ENCODE results near the gene CCDC85C. TPM values are rescaled to one million over a fixed set of nuclear protein-coding genes. Genes with fewer than 3 reads are reported as not detected.

The CCDC85C gene
- total RNA-seq, 1 donor from 2014 or later = 82.2 TPM

- H3K27me3 Mint-ChIP-seq (ENCODE audit: low read depth) = no peaks in the 10 kb centered on the region
- H3K9me3 Mint-ChIP-seq = no peaks in the 10 kb centered on the region
- no peak for DNase-seq (ENCODE audit: low spot score in 2 of 2, unreplicated experiment in 2 of 2)
- TF ChIP-seq CTCF (IDR thresholded peaks at IDR 0.05; ENCODE audit: unreplicated experiment) = no peak
- peaks cover 27% of the 10 kb centered on the region for H3K36me3 Mint-ChIP-seq
- no peak overlapping the region for H3K27ac Mint-ChIP-seq
- no peaks in the 10 kb centered on the region for H3K4me1 Mint-ChIP-seq
- H3K4me3 Mint-ChIP-seq = no peak overlapping the region
These were observed 94.0 kb downstream of the CCDC85C start for GRCh38 chr14:99509871-99510555.

DNA sequence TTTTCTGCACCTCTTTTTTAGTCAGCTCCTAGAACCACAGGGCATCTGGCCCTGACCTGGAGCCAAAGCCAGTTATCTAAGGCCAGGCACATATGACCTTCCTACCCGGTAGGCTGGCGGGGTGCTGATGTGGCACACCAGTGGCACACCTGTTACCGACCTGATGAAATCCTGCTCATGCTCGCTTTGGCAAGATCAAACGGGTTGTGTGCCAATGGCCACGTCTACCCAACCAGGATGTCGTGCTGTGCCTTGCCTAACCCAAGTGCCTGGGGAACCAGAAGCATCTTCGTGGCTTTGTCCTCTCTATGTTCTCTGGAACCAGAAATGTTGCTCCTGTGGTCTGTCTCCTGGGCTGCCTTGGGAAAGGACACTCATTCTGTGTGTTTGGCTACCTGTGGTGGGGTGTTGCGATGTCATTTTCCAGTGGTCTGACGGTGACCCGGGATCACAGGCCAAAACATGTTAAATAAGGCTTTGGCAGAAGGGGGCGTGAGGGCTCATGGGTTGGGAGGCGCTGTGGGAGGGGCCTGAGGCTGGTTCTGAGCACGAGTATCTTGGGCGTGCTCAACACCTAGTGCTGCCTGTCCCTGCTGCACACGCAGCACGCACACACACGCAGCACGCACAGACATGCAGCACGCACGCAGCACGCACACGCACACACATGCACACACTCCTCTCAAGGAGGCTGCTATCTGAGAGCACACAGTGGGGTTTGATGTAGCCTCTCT, 94.9 kb downstream of the CCDC85C start:
- Mint-ChIP-seq H3K4me1 (no peaks in the 10 kb centered on the region), H3K4me3 (no peak overlapping the region), H3K27me3 (ENCODE audit: low read depth) (no peaks in the 10 kb centered on the region), H3K36me3 (peaks cover 33% of the 10 kb centered on the region), H3K9me3 (no peaks in the 10 kb centered on the region), H3K27ac (no peak overlapping the region)
- DNase-seq (ENCODE audit: low spot score in 2 of 2, unreplicated experiment in 2 of 2) = no peak
- TF ChIP-seq CTCF (IDR thresholded peaks at IDR 0.05; ENCODE audit: unreplicated experiment) = no peak

DNA sequence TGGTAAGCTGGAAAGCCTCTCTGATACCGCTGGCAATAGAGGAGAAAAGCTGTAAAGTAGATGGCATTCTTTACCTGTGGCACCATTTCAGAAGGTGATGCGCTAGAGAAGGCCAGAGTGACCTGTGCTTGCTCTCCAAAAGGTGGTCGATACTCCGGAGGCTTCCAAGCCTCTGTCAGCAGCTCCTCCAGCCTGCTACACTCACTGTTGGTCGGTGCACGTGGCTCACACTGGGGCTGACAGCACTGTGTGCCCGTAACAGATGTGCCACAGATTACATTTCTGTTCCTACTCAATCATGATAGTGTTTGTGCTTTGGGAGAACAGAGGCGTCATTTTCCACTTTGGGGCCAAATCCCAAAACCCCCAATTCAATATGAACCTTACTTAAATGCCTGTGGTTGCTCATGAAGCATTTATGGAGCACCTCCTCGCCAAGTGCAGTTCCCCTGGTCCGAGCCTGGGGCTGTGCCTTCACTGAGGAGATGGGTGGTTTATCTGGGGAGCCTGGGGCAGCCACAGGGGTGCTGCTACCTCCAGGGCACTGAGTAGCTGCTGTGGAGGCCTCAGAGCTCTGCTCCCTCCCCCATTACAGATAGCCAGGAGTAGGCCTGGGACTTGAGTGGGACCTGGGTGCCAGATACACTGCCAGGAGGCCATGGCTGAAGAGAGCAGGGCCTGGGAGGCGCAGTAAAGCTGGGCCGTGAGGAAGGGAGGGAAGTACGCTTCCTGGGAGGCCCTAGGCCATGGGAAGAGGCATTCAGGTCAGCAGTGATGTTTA, 96.0 kb downstream of the CCDC85C start:
- Mint-ChIP-seq H3K27ac (no peak overlapping the region), H3K4me3 (no peak overlapping the region), H3K27me3 (ENCODE audit: low read depth) (no peaks in the 10 kb centered on the region), H3K4me1 (no peaks in the 10 kb centered on the region), H3K9me3 (no peaks in the 10 kb centered on the region), H3K36me3 (peaks cover 42% of the 10 kb centered on the region)
- no peak for TF ChIP-seq CTCF (IDR thresholded peaks at IDR 0.05; ENCODE audit: unreplicated experiment)
- DNase-seq (ENCODE audit: low spot score in 2 of 2, unreplicated experiment in 2 of 2) = no peak

DNA sequence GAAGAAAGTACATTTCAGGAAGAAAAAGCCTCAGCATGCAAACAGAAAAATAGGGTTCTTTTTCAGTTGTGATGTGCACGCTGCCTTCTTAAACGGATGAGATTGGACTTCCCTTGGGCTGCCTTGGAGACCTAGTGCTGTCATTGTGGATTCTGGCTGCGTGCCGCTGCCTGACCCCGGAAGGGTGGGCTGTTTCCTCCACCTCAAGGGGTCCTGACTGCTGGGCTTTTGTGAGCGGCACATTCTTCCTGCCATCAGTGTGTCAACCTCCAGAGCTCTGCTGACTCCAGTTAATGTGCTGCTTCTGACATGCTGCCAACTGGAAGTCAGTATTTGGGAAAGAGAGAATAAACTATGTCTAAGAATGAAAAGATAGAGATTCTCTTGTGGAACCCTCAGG, 97.7 kb downstream of the CCDC85C start:
- peaks cover 49% of the 10 kb centered on the region for H3K36me3 Mint-ChIP-seq
- no peaks in the 10 kb centered on the region for H3K9me3 Mint-ChIP-seq
- no peak overlapping the region for H3K27ac Mint-ChIP-seq
- no peak for TF ChIP-seq CTCF (IDR thresholded peaks at IDR 0.05; ENCODE audit: unreplicated experiment)
- H3K27me3 Mint-ChIP-seq (ENCODE audit: low read depth) = no peaks in the 10 kb centered on the region
- no peak overlapping the region for H3K4me3 Mint-ChIP-seq
- DNase-seq (ENCODE audit: low spot score in 2 of 2, unreplicated experiment in 2 of 2) = no peak
- H3K4me1 Mint-ChIP-seq = no peaks in the 10 kb centered on the region

GRCh38 chr14:99505089-99505488, 98.9 kb downstream of the CCDC85C start:
- TF ChIP-seq CTCF (IDR thresholded peaks at IDR 0.05; ENCODE audit: unreplicated experiment) = no peak
- Mint-ChIP-seq H3K4me3 (no peak overlapping the region), H3K9me3 (no peaks in the 10 kb centered on the region), H3K4me1 (no peaks in the 10 kb centered on the region), H3K36me3 (peaks cover 54% of the 10 kb centered on the region), H3K27me3 (ENCODE audit: low read depth) (no peaks in the 10 kb centered on the region), H3K27ac (no peak overlapping the region)
- DNase-seq (ENCODE audit: low spot score in 2 of 2, unreplicated experiment in 2 of 2) = no peak

Data from mesothelial cell of epicardium (in vitro differentiated cells).